ENCODE data around the gene BGLAP. TPM values are rescaled to one million over a fixed set of nuclear protein-coding genes. Genes with fewer than 3 reads are reported as not detected.

Gene BGLAP
- total RNA-seq, 1 experiment from 2014 or later, result 2.4 TPM

- CTCF ChIA-PET, result no interaction called here
- DNase-seq (ENCODE audit: low spot score), result no peak
- intact Hi-C loops (cut with micrococcal nuclease; ENCODE audit: unreplicated experiment), result no loop called here
- Histone ChIP-seq H3K27ac (ENCODE audit: low read depth, low read length, poor library complexity, severe bottlenecking) (no peak overlapping the region), H3K4me1 (ENCODE audit: insufficient read depth, low read length, poor library complexity, severe bottlenecking) (peaks cover 6% of the 10 kb centered on the region), H3K9me3 (ENCODE audit: low read depth, low read length, poor library complexity, severe bottlenecking) (no peaks in the 10 kb centered on the region), H3K36me3 (ENCODE audit: insufficient read depth, low read length, poor library complexity, severe bottlenecking) (no peaks in the 10 kb centered on the region), H3K27me3 (replicated peaks; ENCODE audit: insufficient read depth, low read depth, low read length, poor library complexity) (no peaks in the 10 kb centered on the region), H3K4me3 (ENCODE audit: low read depth, low read length, poor library complexity, severe bottlenecking) (no peak overlapping the region)
- POLR2A ChIA-PET (ENCODE audit: low non-redundant PET), result no interaction called here
- BruUV-seq (replicated peaks), result no TSS peak
- TF ChIP-seq, protein P1, sequence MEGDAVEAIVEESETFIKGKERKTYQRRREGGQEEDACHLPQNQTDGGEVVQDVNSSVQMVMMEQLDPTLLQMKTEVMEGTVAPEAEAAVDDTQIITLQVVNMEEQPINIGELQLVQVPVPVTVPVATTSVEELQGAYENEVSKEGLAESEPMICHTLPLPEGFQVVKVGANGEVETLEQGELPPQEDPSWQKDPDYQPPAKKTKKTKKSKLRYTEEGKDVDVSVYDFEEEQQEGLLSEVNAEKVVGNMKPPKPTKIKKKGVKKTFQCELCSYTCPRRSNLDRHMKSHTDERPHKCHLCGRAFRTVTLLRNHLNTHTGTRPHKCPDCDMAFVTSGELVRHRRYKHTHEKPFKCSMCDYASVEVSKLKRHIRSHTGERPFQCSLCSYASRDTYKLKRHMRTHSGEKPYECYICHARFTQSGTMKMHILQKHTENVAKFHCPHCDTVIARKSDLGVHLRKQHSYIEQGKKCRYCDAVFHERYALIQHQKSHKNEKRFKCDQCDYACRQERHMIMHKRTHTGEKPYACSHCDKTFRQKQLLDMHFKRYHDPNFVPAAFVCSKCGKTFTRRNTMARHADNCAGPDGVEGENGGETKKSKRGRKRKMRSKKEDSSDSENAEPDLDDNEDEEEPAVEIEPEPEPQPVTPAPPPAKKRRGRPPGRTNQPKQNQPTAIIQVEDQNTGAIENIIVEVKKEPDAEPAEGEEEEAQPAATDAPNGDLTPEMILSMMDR (conservative IDR thresholded peaks at IDR 0.05; ENCODE audit: low read depth, low read length), result no peak
- TF ChIP-seq EZH2 (IDR thresholded peaks at IDR 0.05; ENCODE audit: borderline replicate concordance, low read depth, low read length, poor library complexity, severe bottlenecking), result no peak
These were observed 2.1 kb downstream of the BGLAP start for GRCh38 chr1:156244126-156244525.

- H3K27me3 ChIP-seq (replicated peaks; ENCODE audit: insufficient read depth, low read depth, low read length, poor library complexity), result no peaks in the 10 kb centered on the region
- H3K4me1 ChIP-seq (ENCODE audit: insufficient read depth, low read length, poor library complexity, severe bottlenecking), result peaks cover 6% of the 10 kb centered on the region
- H3K9me3 ChIP-seq (ENCODE audit: low read depth, low read length, poor library complexity, severe bottlenecking), result no peaks in the 10 kb centered on the region
- no TSS peak for BruUV-seq (replicated peaks)
- CTCF ChIA-PET, result no interaction called here
- no peak overlapping the region for H3K27ac ChIP-seq (ENCODE audit: low read depth, low read length, poor library complexity, severe bottlenecking)
- intact Hi-C loops (cut with micrococcal nuclease; ENCODE audit: unreplicated experiment), result no loop called here
- peaks cover 1% of the 10 kb centered on the region for H3K36me3 ChIP-seq (ENCODE audit: insufficient read depth, low read length, poor library complexity, severe bottlenecking)
- no peak overlapping the region for H3K4me3 ChIP-seq (ENCODE audit: low read depth, low read length, poor library complexity, severe bottlenecking)
- TF ChIP-seq, protein P1 (conservative IDR thresholded peaks at IDR 0.05; ENCODE audit: low read depth, low read length), result no peak
- no peak for TF ChIP-seq EZH2 (IDR thresholded peaks at IDR 0.05; ENCODE audit: borderline replicate concordance, low read depth, low read length, poor library complexity, severe bottlenecking)
- DNase-seq (ENCODE audit: low spot score), result no peak
- POLR2A ChIA-PET (ENCODE audit: low non-redundant PET), result interaction anchor here (1.1 kb wide), 1 partner anchor 13 kb away, joined by 5 read pairs; no protein-coding TSS in a partner anchor
These were observed 2.7 kb downstream of the BGLAP start for GRCh38 chr1:156244712-156245111.

- no peak for DNase-seq (ENCODE audit: low spot score)
- CTCF ChIA-PET, result interaction anchor here (0.7 to 1.0 kb wide), 2 partner anchors 20 to 100 kb away, joined by 3 to 4 read pairs; no protein-coding TSS in a partner anchor
- TF ChIP-seq EZH2 (IDR thresholded peaks at IDR 0.05; ENCODE audit: borderline replicate concordance, low read depth, low read length, poor library complexity, severe bottlenecking), result no peak
- TF ChIP-seq, protein P1 (conservative IDR thresholded peaks at IDR 0.05; ENCODE audit: low read depth, low read length), result no peak
- no TSS peak for BruUV-seq (replicated peaks)
- Histone ChIP-seq H3K27me3 (replicated peaks; ENCODE audit: insufficient read depth, low read depth, low read length, poor library complexity) (no peaks in the 10 kb centered on the region), H3K27ac (ENCODE audit: low read depth, low read length, poor library complexity, severe bottlenecking) (no peak overlapping the region), H3K4me3 (ENCODE audit: low read depth, low read length, poor library complexity, severe bottlenecking) (peak overlapping the region; percentile 19), H3K4me1 (ENCODE audit: insufficient read depth, low read length, poor library complexity, severe bottlenecking) (peaks cover 6% of the 10 kb centered on the region), H3K9me3 (ENCODE audit: low read depth, low read length, poor library complexity, severe bottlenecking) (no peaks in the 10 kb centered on the region), H3K36me3 (ENCODE audit: insufficient read depth, low read length, poor library complexity, severe bottlenecking) (peaks cover 10% of the 10 kb centered on the region)
- POLR2A ChIA-PET (ENCODE audit: low non-redundant PET), result interaction anchor here (1.1 kb wide), 1 partner anchor 13 kb away, joined by 5 read pairs; no protein-coding TSS in a partner anchor
- intact Hi-C loops (cut with micrococcal nuclease; ENCODE audit: unreplicated experiment), result no loop called here
These were observed 3.7 kb downstream of the BGLAP start for GRCh38 chr1:156245451-156246232.
